HG03060 (cell line): ENCODE data around the gene PRKAG2.
"Not testable (repeated sequence)": the region's sequence is repeated elsewhere in the genome, so short reads cannot be mapped to it uniquely, and the experiment has no call there.

Source experiments
- ATAC-seq: cut with Tn5 transposase; IDR thresholded peaks from one replicate; pipeline ENCODE4 v1.9.1; 2021; ENCODE audit warnings: low read depth, moderate number of reproducible peaks; ENCODE audit not compliant: unreplicated experiment

PRKAG2 gene

GRCh38 chr7:151806952-151807775 lies 69.8 kb downstream of the PRKAG2 start:
- ATAC-seq = no peak

GRCh38 chr7:151806204-151806603 lies 70.7 kb downstream of the PRKAG2 start:
- no peak for ATAC-seq

GRCh38 chr7:151805191-151805590 lies 71.7 kb downstream of the PRKAG2 start:
- ATAC-seq = no peak

GRCh38 chr7:151804756-151805155 lies 72.2 kb downstream of the PRKAG2 start:
- ATAC-seq = no peak

- ATAC-seq = no peak
Observed at GRCh38 chr7:151803841-151804240, 73.1 kb downstream of the PRKAG2 start.

- ATAC-seq = no peak
Observed at GRCh38 chr7:151802469-151802846, 74.5 kb downstream of the PRKAG2 start.

GRCh38 chr7:151801782-151802468 lies 75.0 kb downstream of the PRKAG2 start:
- ATAC-seq = no peak

GRCh38 chr7:151801291-151801690 lies 75.6 kb downstream of the PRKAG2 start:
- no peak for ATAC-seq

- ATAC-seq = no peak
Observed at GRCh38 chr7:151800861-151801260, 76.1 kb downstream of the PRKAG2 start.

GRCh38 chr7:151800391-151800790 lies 76.5 kb downstream of the PRKAG2 start:
- ATAC-seq = no peak

GRCh38 chr7:151799506-151799905 lies 77.4 kb downstream of the PRKAG2 start:
- no peak for ATAC-seq

- no peak for ATAC-seq
Observed at GRCh38 chr7:151798851-151799448, 78.0 kb downstream of the PRKAG2 start.

GRCh38 chr7:151797667-151798307 lies 79.1 kb downstream of the PRKAG2 start:
- not testable (repeated sequence) for ATAC-seq

GRCh38 chr7:151796871-151797537 lies 79.9 kb downstream of the PRKAG2 start:
- ATAC-seq = no peak

- ATAC-seq = no peak
Observed at GRCh38 chr7:151796091-151796870, 80.6 kb downstream of the PRKAG2 start.

GRCh38 chr7:151795168-151795811 lies 81.6 kb downstream of the PRKAG2 start:
- no peak for ATAC-seq

- no peak for ATAC-seq
Observed at GRCh38 chr7:151794508-151795167, 82.3 kb downstream of the PRKAG2 start.

GRCh38 chr7:151793991-151794507 lies 82.9 kb downstream of the PRKAG2 start:
- no peak for ATAC-seq
